Stomach (tissue), 9 donors: ENCODE results near the gene TRAF6. TPM values are rescaled to one million over a fixed set of nuclear protein-coding genes. Genes with fewer than 3 reads are reported as not detected.

ENCODE experiments used
- DNase-seq, 2 donors: peaks; one replicate each; pipeline versions ENCODE4 v3.0.0 to v3.0.0-alpha.2; 2013 to 2019
- H3K27ac ChIP-seq, 5 donors: fragments of 200-600 bp in 4 of 5; sonication (generic) in 4 of 5; one replicate each; pipeline ENCODE4 v1.5.1; 2013 to 2019; ENCODE audit warnings: mild to moderate bottlenecking in 1 of 5, moderate library complexity in 1 of 5
- H3K27me3 ChIP-seq, 3 donors: fragments of 200-600 bp; sonication (generic); one replicate each; pipeline ENCODE4 v1.5.1; 2017 to 2019; ENCODE audit warnings: mixed run types in 1 of 3
- H3K36me3 ChIP-seq, 4 donors: fragments of 200-600 bp; sonication (generic); 1 replicate in 3 of 4; 2 replicates in 1 of 4; pipeline ENCODE4 v1.5.1; 2016 to 2019
- H3K4me1 ChIP-seq, 4 donors: fragments of 200-600 bp; sonication (generic); one replicate each; pipeline ENCODE4 v1.5.1; 2016 to 2019
- H3K4me3 ChIP-seq, 4 donors: fragments of 200-600 bp; sonication (generic) in 3 of 4; one replicate each; pipeline ENCODE4 v1.5.1; 2016 to 2019; ENCODE audit warnings: mild to moderate bottlenecking in 1 of 4
- H3K9me3 ChIP-seq, 4 donors: fragments of 200-600 bp; sonication (generic); one replicate each; pipeline ENCODE4 v1.5.1; 2016 to 2019
- CTCF ChIP-seq, 7 experiments: fragments of 450-650 bp in 4 of 7; fragments of 200-600 bp in 3 of 7; sonication (generic) in 3 of 7; IDR thresholded peaks; one replicate each; pipeline ENCODE4 v1.5.1; 2016 to 2019; ENCODE audit warnings: antibody characterized with exemption in 7 of 7, control low read depth in 2 of 7, mild to moderate bottlenecking in 1 of 7
- EP300 ChIP-seq: sonication (generic); formaldehyde crosslinking; IDR thresholded peaks from one replicate; pipeline ENCODE4 v1.6.1; 2017; ENCODE audit warnings: antibody characterized with exemption
- POLR2A ChIP-seq, 4 donors: fragments of 450-650 bp; IDR thresholded peaks; one replicate each; pipeline ENCODE4 v1.6.1; 2016; ENCODE audit warnings: antibody characterized with exemption in 4 of 4, control low read depth in 2 of 4, mild to moderate bottlenecking in 1 of 4, moderate library complexity in 1 of 4
- POLR2AphosphoS5 ChIP-seq, 3 donors: sonication (generic); formaldehyde crosslinking; IDR thresholded peaks; one replicate each; pipeline ENCODE4 v1.6.1; 2016; ENCODE audit warnings: antibody characterized with exemption in 3 of 3
- WGBS, 5 donors: extraction: QIAGEN DNeasy Blood & Tissue Kit in 3 of 5; methylation state at CpG; one replicate each; pipeline versions ENCODE4 v1.1.5 to v1.1.7; 2013 to 2018; 5-methylcytosine and 5-hydroxymethylcytosine counted together
- intact Hi-C: fragments of 100-400 bp; cut with DNase I; formaldehyde crosslinking; loops from one replicate; pipeline ENCODE4 v1.15.1; 2023; ENCODE audit warnings: low total_unique reads
- polyA plus RNA-seq, 3 donors: library from polyadenylated mRNA; stranded (reverse); fragments of 200-250 nt; gene quantifications; one replicate each; pipeline ENCODE4 v1.2.3, GENCODE V29; 2013
- total RNA-seq, 5 donors: library from RNA; depleted of rRNA; stranded (reverse); fragments of >200 nt; gene quantifications; one replicate each; pipeline versions ENCODE4 v1.1.0 to v1.2.3, GENCODE V29; 2014 to 2016
- donor health status: healthy with polysubstance abuse.
- donor health status: Bipolar disorder and iron deficiency.
- donor health status: healthy.

TRAF6 gene
- total and polyA plus RNA-seq, 8 donors: 1.2 to 19.2 (median 4.7) TPM

GRCh38 chr11:36467012-36467411 is 43.1 kb downstream of the TRAF6 start:
- TF ChIP-seq POLR2AphosphoS5 (IDR thresholded peaks at IDR 0.05) (no peak), EP300 (no peak), CTCF (IDR thresholded peaks at IDR 0.05) (no peak), POLR2A (IDR thresholded peaks at IDR 0.05) (no peak)
- H3K27me3 ChIP-seq: no peaks in the 10 kb centered on the region
- no peak overlapping the region for H3K4me3 ChIP-seq
- intact Hi-C loops: no loop called here
- H3K36me3 ChIP-seq: peaks cover 0 to 12% (median 10%) of the 10 kb centered on the region in 4 donors
- H3K27ac ChIP-seq: no peak overlapping the region
- H3K9me3 ChIP-seq: no peaks in the 10 kb centered on the region
- DNase-seq: no peak
- H3K4me1 ChIP-seq: peaks cover 0 to 6% (median 3%) of the 10 kb centered on the region in 4 donors
- WGBS, 5 donors: 91 to 96% (median 95%) methylated on average over 3 of the region's 3 CpGs

GRCh38 chr11:36465449-36466163 is 44.5 kb downstream of the TRAF6 start:
- Histone ChIP-seq H3K27ac (no peak overlapping the region), H3K9me3 (no peaks in the 10 kb centered on the region), H3K36me3 (peaks cover 0 to 12% (median 11%) of the 10 kb centered on the region in 4 donors), H3K27me3 (no peaks in the 10 kb centered on the region), H3K4me1 (peaks cover 0 to 6% (median 3%) of the 10 kb centered on the region in 4 donors), H3K4me3 (no peak overlapping the region)
- TF ChIP-seq POLR2A (IDR thresholded peaks at IDR 0.05): no peak
- no peak for TF ChIP-seq POLR2AphosphoS5 (IDR thresholded peaks at IDR 0.05)
- TF ChIP-seq EP300: no peak
- no peak for TF ChIP-seq CTCF (IDR thresholded peaks at IDR 0.05)
- intact Hi-C loops: no loop called here
- whole genome bisulfite sequencing, 5 donors: 91 to 98% (median 95%) methylated on average over 4 of the region's 4 CpGs
- peak in 1 of 2 donors; percentile 43 for DNase-seq

- no peak for DNase-seq
- Histone ChIP-seq H3K27me3 (no peaks in the 10 kb centered on the region), H3K4me1 (no peaks in the 10 kb centered on the region), H3K4me3 (no peak overlapping the region), H3K27ac (no peak overlapping the region), H3K9me3 (no peaks in the 10 kb centered on the region), H3K36me3 (peaks cover 0 to 12% (median 11%) of the 10 kb centered on the region in 4 donors)
- 76 to 95% (median 83%) methylated on average over 3 of the region's 3 CpGs for WGBS, 5 donors
- intact Hi-C loops: no loop called here
- no peak for TF ChIP-seq POLR2AphosphoS5 (IDR thresholded peaks at IDR 0.05)
- no peak for TF ChIP-seq EP300
- no peak for TF ChIP-seq POLR2A (IDR thresholded peaks at IDR 0.05)
- no peak for TF ChIP-seq CTCF (IDR thresholded peaks at IDR 0.05)
These were observed 45.4 kb downstream of the TRAF6 start for GRCh38 chr11:36464720-36465119.

- DNase-seq: no peak
- 49 to 72% (median 68%) methylated on average over 3 of the region's 3 CpGs for WGBS, 5 donors
- no peaks in the 10 kb centered on the region for H3K9me3 ChIP-seq
- H3K27me3 ChIP-seq: no peaks in the 10 kb centered on the region
- TF ChIP-seq POLR2AphosphoS5 (IDR thresholded peaks at IDR 0.05): no peak
- TF ChIP-seq POLR2A (IDR thresholded peaks at IDR 0.05): no peak
- TF ChIP-seq EP300: no peak
- TF ChIP-seq CTCF (IDR thresholded peaks at IDR 0.05): no peak
- no peak overlapping the region for H3K4me3 ChIP-seq
- no peak overlapping the region for H3K27ac ChIP-seq
- no peaks in the 10 kb centered on the region for H3K4me1 ChIP-seq
- peaks cover 0 to 12% (median 11%) of the 10 kb centered on the region in 4 donors for H3K36me3 ChIP-seq
- intact Hi-C loops: no loop called here
These were observed 46.3 kb downstream of the TRAF6 start for GRCh38 chr11:36463781-36464180.
